Cardiac muscle cell (in vitro differentiated cells and primary cell): ENCODE results near the gene IGDCC3. TPM values are rescaled to one million over a fixed set of nuclear protein-coding genes. Genes with fewer than 3 reads are reported as not detected.
A peak's percentile ranks its signal among the peaks of the same experiment; 100 is the strongest.

Experiments
- DNase-seq, 2 donors: peaks; one replicate each; pipeline versions ENCODE4 v3.0.0 to v3.0.0-alpha.2; 2010 to 2017; ENCODE audit warnings: low read depth in 1 of 2, low spot score in 1 of 2
- H3K27ac ChIP-seq: fragments of 200-600 bp; sonication (generic); 2 replicates; pipeline ENCODE4 v1.5.1; 2016
- H3K27me3 ChIP-seq: fragments of 200-600 bp; sonication (generic); 2 replicates; pipeline ENCODE4 v1.6.0; 2016; ENCODE audit warnings: control low read depth
- H3K36me3 ChIP-seq: fragments of 200-600 bp; sonication (generic); 2 replicates; pipeline ENCODE4 v1.5.1; 2016; ENCODE audit warnings: control low read depth
- H3K4me1 ChIP-seq: fragments of 200-600 bp; sonication (generic); 2 replicates; pipeline ENCODE4 v1.8.1; 2017; ENCODE audit warnings: low read depth, mild to moderate bottlenecking, mixed run types
- H3K4me3 ChIP-seq: fragments of 200-600 bp; sonication (generic); 2 replicates; pipeline ENCODE4 v1.5.1; 2016; ENCODE audit warnings: mild to moderate bottlenecking
- H3K9me3 ChIP-seq: fragments of 200-600 bp; sonication (generic); 2 replicates; pipeline ENCODE4 v1.5.1; 2017; ENCODE audit warnings: low read depth, mild to moderate bottlenecking, control low read depth
- polyA plus RNA-seq: library from polyadenylated mRNA; unstranded; fragments of >200 nt; fragmentation: Nextera tagmentation; extraction: Ambion mirVana; gene quantifications from 2 replicates; pipeline ENCODE4 v1.2.1, GENCODE V29; 2016
- total RNA-seq: library from RNA; depleted of rRNA; stranded (reverse); fragments of >200 nt; gene quantifications from 2 replicates; pipeline ENCODE4 v1.2.3, GENCODE V29; 2016
- TF ChIP-seq, protein P1 (sequence below): IDR thresholded peaks from 2 replicates; pipeline ENCODE4 v1.5.1; 2012; ENCODE audit warnings: low read depth, mild to moderate bottlenecking, low read length

Gene IGDCC3
- total and polyA plus RNA-seq, 2 experiments from 2014 or later: 41.1 to 54.6 TPM

DNA sequence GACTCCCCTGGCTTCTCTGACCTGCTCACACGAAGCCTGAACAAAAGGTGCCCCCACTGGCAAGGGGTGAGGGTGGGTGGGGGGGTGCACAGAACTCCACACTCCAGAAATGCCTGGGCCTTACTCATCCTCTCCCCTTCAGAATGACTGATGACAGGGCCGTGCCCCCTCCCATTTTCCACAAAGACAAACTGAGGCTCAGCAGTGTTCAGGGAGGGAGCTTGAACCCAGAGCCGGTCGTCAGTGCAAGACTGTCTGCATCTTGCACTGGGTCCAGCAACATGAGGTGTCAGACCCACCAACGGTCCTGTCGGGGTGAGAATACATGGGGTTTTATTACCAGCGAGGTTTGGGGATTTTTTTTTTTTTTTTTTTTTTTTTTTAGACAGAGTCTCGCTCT lies 15.3 kb downstream of the IGDCC3 start:
- no peak for DNase-seq

DNA sequence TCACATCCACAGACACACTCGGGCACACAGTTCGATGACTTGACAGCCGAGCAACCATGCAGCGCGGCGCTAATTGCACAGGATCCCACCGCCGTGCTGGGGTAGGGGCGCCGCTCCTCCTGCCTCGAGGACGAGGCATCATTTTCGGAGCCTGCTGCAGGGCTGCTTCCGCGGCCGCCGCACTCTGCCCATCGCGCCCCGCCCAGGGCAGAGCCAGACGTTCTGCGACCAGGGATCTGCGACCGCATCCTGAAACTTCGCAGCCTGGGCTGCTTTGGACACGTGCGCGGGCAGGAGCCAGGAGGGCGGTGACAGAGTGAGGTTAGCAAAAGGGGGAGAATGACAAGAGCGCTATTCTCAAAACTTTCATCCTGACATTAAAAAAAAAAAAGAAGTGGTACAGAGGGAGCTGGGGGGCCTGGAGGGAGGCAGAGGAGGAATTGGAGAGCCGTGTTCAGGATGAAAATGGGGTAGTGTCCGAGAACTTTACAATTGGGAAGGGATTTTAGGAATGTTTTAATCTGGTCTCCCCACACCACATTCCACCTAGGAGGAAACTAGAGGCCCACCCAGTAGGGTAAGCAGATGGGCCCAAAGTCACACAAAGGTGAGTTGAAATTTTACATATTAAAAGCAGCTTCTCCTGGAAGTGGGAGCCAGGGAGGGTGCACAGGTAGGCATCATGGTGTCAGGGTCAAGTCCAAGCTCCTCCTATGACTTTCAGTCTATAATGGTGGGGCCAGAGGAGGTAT lies 15.9 kb downstream of the IGDCC3 start:
- Histone ChIP-seq H3K27me3 (no peaks in the 10 kb centered on the region), H3K4me3 (no peak overlapping the region)
- no peak for DNase-seq

More for the DNA sequence above, 15.3 kb downstream of the IGDCC3 start:
- Histone ChIP-seq H3K27ac (no peak overlapping the region), H3K4me3 (no peak overlapping the region), H3K36me3 (no peaks in the 10 kb centered on the region), H3K4me1 (peaks cover 16% of the 10 kb centered on the region), H3K9me3 (no peaks in the 10 kb centered on the region), H3K27me3 (no peaks in the 10 kb centered on the region)
- TF ChIP-seq, protein P1, sequence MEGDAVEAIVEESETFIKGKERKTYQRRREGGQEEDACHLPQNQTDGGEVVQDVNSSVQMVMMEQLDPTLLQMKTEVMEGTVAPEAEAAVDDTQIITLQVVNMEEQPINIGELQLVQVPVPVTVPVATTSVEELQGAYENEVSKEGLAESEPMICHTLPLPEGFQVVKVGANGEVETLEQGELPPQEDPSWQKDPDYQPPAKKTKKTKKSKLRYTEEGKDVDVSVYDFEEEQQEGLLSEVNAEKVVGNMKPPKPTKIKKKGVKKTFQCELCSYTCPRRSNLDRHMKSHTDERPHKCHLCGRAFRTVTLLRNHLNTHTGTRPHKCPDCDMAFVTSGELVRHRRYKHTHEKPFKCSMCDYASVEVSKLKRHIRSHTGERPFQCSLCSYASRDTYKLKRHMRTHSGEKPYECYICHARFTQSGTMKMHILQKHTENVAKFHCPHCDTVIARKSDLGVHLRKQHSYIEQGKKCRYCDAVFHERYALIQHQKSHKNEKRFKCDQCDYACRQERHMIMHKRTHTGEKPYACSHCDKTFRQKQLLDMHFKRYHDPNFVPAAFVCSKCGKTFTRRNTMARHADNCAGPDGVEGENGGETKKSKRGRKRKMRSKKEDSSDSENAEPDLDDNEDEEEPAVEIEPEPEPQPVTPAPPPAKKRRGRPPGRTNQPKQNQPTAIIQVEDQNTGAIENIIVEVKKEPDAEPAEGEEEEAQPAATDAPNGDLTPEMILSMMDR: no peak

DNA sequence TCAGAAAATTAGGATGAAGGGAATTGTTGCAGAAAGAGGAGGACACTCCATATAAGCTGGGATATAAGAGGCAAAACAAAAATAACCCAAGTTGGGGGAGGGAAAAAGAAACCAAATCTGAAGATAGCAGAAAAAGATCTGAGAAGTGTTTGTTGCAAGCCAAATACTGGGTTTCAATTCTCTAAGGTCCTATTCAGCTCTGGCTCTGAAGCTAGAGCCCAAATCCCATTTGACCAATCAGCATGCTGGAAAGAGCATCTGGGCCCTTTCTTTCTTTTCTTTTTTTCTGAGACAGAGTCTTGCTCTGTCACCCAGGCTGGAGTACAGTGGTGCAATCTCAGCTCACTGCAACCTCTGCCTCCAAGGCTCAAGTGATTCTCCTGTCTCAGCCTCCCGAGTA lies 17.3 kb downstream of the IGDCC3 start:
- H3K4me3 ChIP-seq: no peak overlapping the region
- H3K27ac ChIP-seq: no peak overlapping the region
- H3K36me3 ChIP-seq: no peaks in the 10 kb centered on the region
- TF ChIP-seq, protein P1: no peak
- H3K4me1 ChIP-seq: peaks cover 16% of the 10 kb centered on the region
- no peak for DNase-seq
- H3K27me3 ChIP-seq: peaks cover 2% of the 10 kb centered on the region
- no peaks in the 10 kb centered on the region for H3K9me3 ChIP-seq

More for the DNA sequence above, 15.9 kb downstream of the IGDCC3 start:
- no peak overlapping the region for H3K27ac ChIP-seq
- no peaks in the 10 kb centered on the region for H3K9me3 ChIP-seq
- no peaks in the 10 kb centered on the region for H3K36me3 ChIP-seq
- H3K4me1 ChIP-seq: peaks cover 14% of the 10 kb centered on the region
- TF ChIP-seq, protein P1: no peak

DNA sequence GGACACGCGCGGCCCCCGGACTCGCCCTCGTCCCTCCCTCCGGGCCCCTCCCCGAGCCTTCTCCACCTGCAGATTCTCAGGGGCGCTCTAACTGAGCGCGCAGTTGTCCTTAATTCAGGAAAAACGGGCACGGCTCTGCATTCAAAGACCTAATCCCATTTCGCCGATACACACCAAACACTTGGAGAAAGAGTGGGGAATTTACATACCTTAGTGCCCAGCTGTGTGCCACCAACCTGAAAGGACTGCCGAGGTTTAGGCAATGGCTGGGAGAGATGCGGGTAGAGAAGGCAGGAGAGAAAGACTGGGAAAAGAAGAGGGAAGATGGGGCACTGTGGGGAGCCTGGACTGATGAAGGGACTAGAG lies 21.8 kb downstream of the IGDCC3 start:
- TF ChIP-seq, protein P1: no peak
- H3K9me3 ChIP-seq: no peaks in the 10 kb centered on the region
- no peak for DNase-seq
- H3K36me3 ChIP-seq: no peaks in the 10 kb centered on the region
- no peak overlapping the region for H3K27ac ChIP-seq
- peaks cover 11% of the 10 kb centered on the region for H3K4me1 ChIP-seq
- peak overlapping the region; percentile 37 for H3K4me3 ChIP-seq
- peaks cover 2% of the 10 kb centered on the region for H3K27me3 ChIP-seq

DNA sequence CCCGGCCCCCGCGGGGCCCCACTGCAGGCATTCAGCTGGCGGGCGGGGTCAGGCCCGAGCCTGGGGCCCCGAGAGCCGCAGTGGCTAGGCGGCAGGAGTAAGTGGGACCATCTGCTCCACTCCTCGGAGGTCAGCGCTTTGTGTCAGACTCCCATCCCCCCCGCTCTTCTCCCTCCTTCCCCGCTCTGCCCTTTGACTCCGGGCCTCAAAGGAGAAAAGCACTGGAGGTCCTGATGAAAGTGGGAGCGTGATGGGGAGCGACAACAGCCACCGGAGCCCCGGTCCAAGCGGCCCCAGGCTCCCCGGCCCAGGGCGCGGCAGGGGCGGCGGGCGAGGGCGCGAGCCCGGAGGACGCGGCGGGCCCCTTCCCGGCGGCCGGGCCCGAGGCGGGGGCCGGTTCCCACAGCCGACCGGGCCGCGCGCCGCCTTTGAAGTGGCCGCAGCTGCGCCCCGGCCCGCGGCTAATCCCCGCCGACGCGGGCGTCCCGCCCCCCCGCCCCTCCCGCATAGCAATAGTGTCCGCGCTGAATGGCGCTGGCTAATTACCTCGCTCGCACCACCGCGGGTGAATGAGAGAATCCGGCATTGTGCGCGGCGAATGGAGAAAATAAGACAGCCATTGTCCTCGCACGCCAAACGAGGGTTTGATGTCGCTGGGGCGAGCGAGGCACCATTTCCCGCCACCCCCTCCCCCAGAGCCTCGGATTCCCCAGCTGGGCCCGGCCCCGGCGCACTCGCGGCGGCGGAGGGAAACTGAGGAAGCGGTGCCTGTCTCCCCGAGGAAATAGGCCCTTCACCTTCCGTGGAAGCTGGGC lies 22.4 kb downstream of the IGDCC3 start:
- Histone ChIP-seq H3K36me3 (no peaks in the 10 kb centered on the region), H3K27me3 (peaks cover 2% of the 10 kb centered on the region), H3K4me1 (peaks cover 11% of the 10 kb centered on the region), H3K27ac (peak overlapping the region; percentile 17), H3K9me3 (no peaks in the 10 kb centered on the region), H3K4me3 (peak overlapping the region; percentile 37)
- TF ChIP-seq, protein P1: no peak
- DNase-seq: peak in 1 of 2 donors; percentile 61
